ENCODE results near the gene HECA.
"Not testable (repeated sequence)": the region's sequence is repeated elsewhere in the genome, so short reads cannot be mapped to it uniquely, and the experiment has no call there.

HECA gene

GRCh38 chr6:139219746-139220145 is 84.9 kb downstream of the HECA start:
- no peak for DNase-seq

GRCh38 chr6:139228387-139228786 is 93.5 kb downstream of the HECA start:
- DNase-seq = not testable (repeated sequence)

Data from stimulated activated naive CD4-positive, alpha-beta T cell treated with Interleukin-2 at 50 U/mL for 16 hours (primary cell).